GM18951 (cell line): ENCODE results near the gene SETBP1.

ENCODE experiments used
- POLR2A ChIP-seq: IDR thresholded peaks from 4 replicates; pipeline ENCODE4 v1.6.1; 2011; ENCODE audit warnings: mild to moderate bottlenecking; ENCODE audit not compliant: insufficient read length, insufficient read depth; ENCODE audit errors: extremely low read depth
- in situ Hi-C: fragments of 300-500 bp; cut with MboI; formaldehyde crosslinking; loops from one replicate; pipeline ENCODE4 v1.12.0; 2022; ENCODE audit warnings: low sequenced_read_pairs, mixed read lengths, inconsistent platforms; ENCODE audit not compliant: unreplicated experiment

Gene SETBP1

GRCh38 chr18:44840058-44840790 is 159.5 kb downstream of the SETBP1 start:
- TF ChIP-seq POLR2A: no peak
- in situ Hi-C loops: no loop called here

- in situ Hi-C loops: no loop called here
- no peak for TF ChIP-seq POLR2A
These were observed 160.5 kb downstream of the SETBP1 start for GRCh38 chr18:44841221-44841620.

GRCh38 chr18:44841752-44842587 is 161.3 kb downstream of the SETBP1 start:
- no peak for TF ChIP-seq POLR2A
- in situ Hi-C loops: no loop called here

- in situ Hi-C loops: no loop called here
- TF ChIP-seq POLR2A: no peak
These were observed 162.1 kb downstream of the SETBP1 start for GRCh38 chr18:44842588-44843412.

- in situ Hi-C loops: no loop called here
- no peak for TF ChIP-seq POLR2A
These were observed 163.8 kb downstream of the SETBP1 start for GRCh38 chr18:44844486-44844885.

- in situ Hi-C loops: no loop called here
- TF ChIP-seq POLR2A: no peak
These were observed 165.8 kb downstream of the SETBP1 start for GRCh38 chr18:44846450-44846849.

- no peak for TF ChIP-seq POLR2A
- in situ Hi-C loops: no loop called here
These were observed 168.1 kb downstream of the SETBP1 start for GRCh38 chr18:44848644-44849335.

- in situ Hi-C loops: no loop called here
- no peak for TF ChIP-seq POLR2A
These were observed 168.7 kb downstream of the SETBP1 start for GRCh38 chr18:44849361-44849760.

GRCh38 chr18:44850001-44850400 is 169.3 kb downstream of the SETBP1 start:
- TF ChIP-seq POLR2A: no peak
- in situ Hi-C loops: no loop called here

- in situ Hi-C loops: no loop called here
- TF ChIP-seq POLR2A: no peak
These were observed 171.4 kb downstream of the SETBP1 start for GRCh38 chr18:44851856-44852621.

GRCh38 chr18:44852818-44853217 is 172.1 kb downstream of the SETBP1 start:
- no peak for TF ChIP-seq POLR2A
- in situ Hi-C loops: no loop called here

- no peak for TF ChIP-seq POLR2A
These were observed 172.7 kb downstream of the SETBP1 start for GRCh38 chr18:44853430-44853829.

GRCh38 chr18:44855681-44856080 is 175.0 kb downstream of the SETBP1 start:
- in situ Hi-C loops: no loop called here

More at GRCh38 chr18:44853430-44853829, 172.7 kb downstream of the SETBP1 start:
- in situ Hi-C loops: no loop called here

More at GRCh38 chr18:44855681-44856080, 175.0 kb downstream of the SETBP1 start:
- TF ChIP-seq POLR2A: no peak
